RCC 7860 (cell line): Measurements from ENCODE around the gene LRCH1.

Experiments used
- DNase-seq: peaks from one replicate; pipeline ENCODE4 v3.0.0-alpha.2; 2015; ENCODE audit warnings: low spot score
- FAIRE-seq: peaks from 2 replicates; lab custom pipeline; 2012; peaks lifted over from hg19 to GRCh38; lab: Jason Lieb, UNC

The LRCH1 gene

GRCh38 chr13:46778890-46779289 lies 225.9 kb downstream of the LRCH1 start:
- FAIRE-seq: no peak
- DNase-seq: no peak

GRCh38 chr13:46782066-46782465 lies 229.1 kb downstream of the LRCH1 start:
- no peak for DNase-seq
- FAIRE-seq: no peak

- FAIRE-seq: no peak
Observed at GRCh38 chr13:46782691-46783090, 229.7 kb downstream of the LRCH1 start.

GRCh38 chr13:46783504-46783903 lies 230.5 kb downstream of the LRCH1 start:
- no peak for FAIRE-seq

More at GRCh38 chr13:46782691-46783090, 229.7 kb downstream of the LRCH1 start:
- DNase-seq: no peak

GRCh38 chr13:46795321-46795720 lies 242.4 kb downstream of the LRCH1 start:
- no peak for FAIRE-seq
- DNase-seq: no peak

More at GRCh38 chr13:46783504-46783903, 230.5 kb downstream of the LRCH1 start:
- no peak for DNase-seq

GRCh38 chr13:46796129-46796514 lies 243.2 kb downstream of the LRCH1 start:
- FAIRE-seq (no peak), DNase-seq (no peak)

- FAIRE-seq (no peak), DNase-seq (peak; percentile 87)
Observed at GRCh38 chr13:46796515-46797474, 243.8 kb downstream of the LRCH1 start, which contains the start of gene ESD. TSS of gene ESD (minus strand) at chr13:46797161. CDS start at chr13:46791413, 5,748 bp downstream.

- peak; percentile 37 for DNase-seq
Observed at GRCh38 chr13:46797501-46798237, 244.7 kb downstream of the LRCH1 start.

GRCh38 chr13:46799139-46799538 lies 246.2 kb downstream of the LRCH1 start:
- no peak for DNase-seq
- FAIRE-seq: no peak

More at GRCh38 chr13:46797501-46798237, 244.7 kb downstream of the LRCH1 start:
- peak; percentile 58 for FAIRE-seq

GRCh38 chr13:46801858-46802257 lies 248.9 kb downstream of the LRCH1 start:
- no peak for FAIRE-seq

More at GRCh38 chr13:46801858-46802257, 248.9 kb downstream of the LRCH1 start:
- DNase-seq: no peak
